Measurements from ENCODE around the gene EEFSEC. TPM values are rescaled to one million over a fixed set of nuclear protein-coding genes. Genes with fewer than 3 reads are reported as not detected.

Gene EEFSEC
- total RNA-seq, 4 donors from 2014 or later, result 11.7 to 23.0 (median 14.9) TPM

DNA sequence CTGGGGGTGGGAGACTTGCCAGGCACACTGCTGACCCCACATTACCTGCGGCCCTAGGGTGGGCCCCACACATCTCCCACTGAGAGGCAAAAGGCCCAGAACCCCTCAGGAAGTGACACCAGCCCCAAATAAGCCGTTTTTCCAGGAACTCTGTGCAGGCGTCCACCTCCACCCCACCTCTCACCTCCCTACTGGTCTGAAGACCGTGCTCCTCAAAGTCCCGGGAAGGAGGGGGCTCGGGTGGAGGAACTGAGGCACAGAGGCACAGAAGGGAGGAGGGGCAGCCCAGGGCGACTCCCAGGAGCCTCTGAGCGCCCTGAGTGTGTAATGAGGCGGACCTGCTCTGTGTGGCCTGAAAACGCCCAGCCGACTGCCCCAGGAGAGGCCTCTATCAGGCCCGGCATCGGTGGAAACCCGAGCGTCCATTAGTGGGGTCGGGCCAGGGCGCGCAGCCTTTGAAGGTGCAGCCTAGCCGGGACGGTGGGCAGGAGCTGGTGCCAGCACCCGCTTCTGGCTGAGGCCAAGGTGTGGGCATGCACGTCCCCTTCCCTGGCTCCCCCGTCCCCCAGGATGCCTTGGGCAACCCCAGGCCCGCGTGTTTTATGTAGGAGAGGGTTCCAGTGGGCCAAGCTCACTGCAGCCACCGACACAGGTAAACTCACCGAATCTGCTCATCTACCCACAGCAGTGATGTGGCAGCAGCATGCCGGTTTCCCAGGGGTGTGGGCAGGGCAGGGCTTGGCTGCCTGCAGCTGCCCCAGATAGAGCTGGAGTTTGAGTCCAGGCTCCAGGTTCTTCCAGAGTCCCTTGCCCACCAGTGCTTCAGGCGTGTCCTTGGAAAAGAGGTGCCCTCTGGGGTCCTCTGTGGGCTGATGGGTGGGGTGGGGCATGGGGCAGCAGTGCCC is 257.6 kb downstream of the EEFSEC start:
- DNase-seq (ENCODE audit: low spot score), result no peak
- ATAC-seq (ENCODE audit: low FRiP score), result no peak
- TF ChIP-seq, protein P1, sequence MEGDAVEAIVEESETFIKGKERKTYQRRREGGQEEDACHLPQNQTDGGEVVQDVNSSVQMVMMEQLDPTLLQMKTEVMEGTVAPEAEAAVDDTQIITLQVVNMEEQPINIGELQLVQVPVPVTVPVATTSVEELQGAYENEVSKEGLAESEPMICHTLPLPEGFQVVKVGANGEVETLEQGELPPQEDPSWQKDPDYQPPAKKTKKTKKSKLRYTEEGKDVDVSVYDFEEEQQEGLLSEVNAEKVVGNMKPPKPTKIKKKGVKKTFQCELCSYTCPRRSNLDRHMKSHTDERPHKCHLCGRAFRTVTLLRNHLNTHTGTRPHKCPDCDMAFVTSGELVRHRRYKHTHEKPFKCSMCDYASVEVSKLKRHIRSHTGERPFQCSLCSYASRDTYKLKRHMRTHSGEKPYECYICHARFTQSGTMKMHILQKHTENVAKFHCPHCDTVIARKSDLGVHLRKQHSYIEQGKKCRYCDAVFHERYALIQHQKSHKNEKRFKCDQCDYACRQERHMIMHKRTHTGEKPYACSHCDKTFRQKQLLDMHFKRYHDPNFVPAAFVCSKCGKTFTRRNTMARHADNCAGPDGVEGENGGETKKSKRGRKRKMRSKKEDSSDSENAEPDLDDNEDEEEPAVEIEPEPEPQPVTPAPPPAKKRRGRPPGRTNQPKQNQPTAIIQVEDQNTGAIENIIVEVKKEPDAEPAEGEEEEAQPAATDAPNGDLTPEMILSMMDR (IDR thresholded peaks at IDR 0.05), result no peak

DNA sequence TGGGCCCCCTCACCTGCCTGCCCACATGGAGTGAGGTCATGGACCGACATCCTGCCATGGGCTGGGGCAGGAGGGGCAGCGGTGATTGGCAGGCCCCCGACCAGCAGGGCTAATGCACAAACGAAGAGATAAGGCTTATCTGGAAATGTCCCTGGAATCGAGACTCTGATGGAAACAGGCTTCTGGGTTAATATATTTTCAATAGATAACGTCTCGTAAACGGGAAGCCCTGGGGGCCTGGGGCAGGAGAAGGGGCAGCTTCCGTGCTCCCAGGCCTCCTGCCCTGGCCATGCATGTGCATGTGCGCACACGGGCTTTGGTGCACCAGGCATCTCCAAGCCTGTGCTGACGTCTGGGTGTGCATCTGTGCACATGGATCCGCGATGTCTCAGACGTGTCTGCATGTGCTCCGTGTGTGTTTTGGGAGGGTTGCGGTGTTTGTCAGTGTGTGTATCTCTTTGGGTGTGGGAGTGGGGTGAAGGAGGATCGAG is 258.3 kb downstream of the EEFSEC start:
- TF ChIP-seq, protein P1 (IDR thresholded peaks at IDR 0.05), result no peak
- DNase-seq (ENCODE audit: low spot score) (no peak), ATAC-seq (ENCODE audit: low FRiP score) (no peak)

DNA sequence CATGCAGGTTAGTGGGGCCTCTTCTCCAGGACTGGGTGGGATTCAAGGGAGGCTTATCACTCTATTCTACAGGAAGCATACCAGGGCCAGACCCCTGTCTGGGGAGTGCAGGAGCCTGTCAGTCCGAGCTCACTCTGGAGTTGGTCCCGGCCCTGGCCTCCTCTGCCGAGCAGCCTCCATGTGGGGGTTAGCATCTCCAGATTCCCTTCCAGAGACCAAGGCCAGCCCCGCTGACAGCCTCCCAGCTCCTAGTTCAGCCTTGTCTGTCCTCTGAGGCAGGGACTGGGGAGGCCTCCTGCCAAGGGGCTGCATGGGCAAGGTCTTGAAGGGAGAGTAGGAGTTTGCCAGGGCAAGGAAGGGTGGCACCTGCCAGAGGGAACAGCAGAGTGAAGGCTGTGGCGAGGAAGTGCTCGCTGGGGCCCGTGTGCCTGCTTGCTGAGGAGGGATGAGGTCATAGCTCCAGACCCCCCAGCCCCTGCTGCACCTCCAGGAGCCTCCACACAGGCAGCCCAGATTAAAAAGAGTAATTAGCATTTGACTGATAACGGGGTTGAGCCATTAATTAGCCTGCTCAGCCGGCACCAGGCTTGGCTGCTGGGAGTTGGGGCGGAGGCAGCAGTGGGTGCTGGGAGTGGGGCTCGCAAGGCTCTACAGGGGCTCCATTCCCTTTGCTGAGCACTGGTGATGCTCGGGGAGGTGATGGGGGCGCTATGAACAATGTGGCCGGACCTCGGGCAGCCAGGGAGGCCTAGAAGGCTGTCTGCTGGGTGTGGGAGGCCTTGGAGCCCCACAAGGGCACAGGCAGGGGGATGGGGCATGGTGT is 259.1 kb downstream of the EEFSEC start:
- no peak for ATAC-seq (ENCODE audit: low FRiP score)
- DNase-seq (ENCODE audit: low spot score), result no peak
- TF ChIP-seq, protein P1 (IDR thresholded peaks at IDR 0.05), result no peak

DNA sequence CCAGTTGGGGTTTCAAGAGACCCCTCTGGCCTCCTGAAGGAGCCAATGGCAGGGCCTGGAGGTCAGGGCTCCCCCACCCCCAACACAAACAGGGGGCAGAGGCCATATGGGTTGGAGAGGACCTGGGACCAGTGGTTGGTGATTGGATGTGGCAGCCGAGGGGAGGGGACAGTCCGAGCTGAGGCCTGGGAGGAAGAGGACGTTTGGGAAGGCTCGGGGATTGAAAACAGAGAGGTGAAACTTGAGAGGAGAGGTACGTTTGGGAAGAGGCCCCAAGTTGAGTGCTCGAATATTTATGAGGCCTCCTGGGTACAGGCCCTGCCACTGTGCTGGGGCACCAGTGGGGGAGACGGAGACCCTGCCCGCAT is 259.7 kb downstream of the EEFSEC start:
- TF ChIP-seq, protein P1 (IDR thresholded peaks at IDR 0.05), result no peak

DNA sequence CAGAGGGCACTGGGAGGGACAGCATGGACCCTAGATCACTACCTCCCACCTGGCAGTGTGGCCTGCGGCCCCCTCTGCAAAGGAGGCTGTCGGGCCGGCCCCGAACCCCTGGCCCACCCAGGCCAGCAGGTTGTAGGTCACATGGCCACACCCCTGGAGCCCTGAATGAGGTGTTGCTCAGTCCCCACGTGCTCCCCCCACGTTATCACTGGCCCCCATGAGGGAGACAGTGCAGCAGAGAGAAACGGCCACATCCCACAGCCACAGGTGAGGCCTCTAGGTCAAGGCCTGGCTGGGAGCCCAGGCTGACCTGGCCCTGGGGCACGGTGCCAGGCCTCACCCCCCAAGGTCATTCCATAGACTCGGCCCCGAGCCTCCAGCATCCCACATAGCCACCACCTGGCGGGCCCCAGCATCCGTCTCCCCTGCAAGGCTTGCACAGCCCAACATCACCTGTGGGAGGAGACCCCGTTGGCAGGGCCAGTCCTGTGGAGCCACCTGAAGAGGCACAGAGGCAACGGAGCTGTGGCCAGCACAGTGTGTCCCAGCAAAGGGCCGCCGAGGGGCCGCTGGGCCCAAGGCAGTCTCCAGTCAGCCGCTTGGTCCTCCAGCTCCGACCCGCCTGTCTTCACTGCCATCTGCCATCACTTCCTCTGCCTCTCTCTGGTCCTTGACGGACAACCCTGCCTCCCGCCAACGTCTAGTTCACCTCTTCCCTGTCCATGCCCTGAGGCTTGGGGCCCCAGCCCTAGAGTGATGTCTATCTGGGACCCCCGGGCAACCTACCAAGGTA is 260.3 kb downstream of the EEFSEC start:
- no peak for DNase-seq (ENCODE audit: low spot score)
- no peak for ATAC-seq (ENCODE audit: low FRiP score)
- TF ChIP-seq, protein P1 (IDR thresholded peaks at IDR 0.05), result no peak

More for the DNA sequence above, 259.7 kb downstream of the EEFSEC start:
- no peak for ATAC-seq (ENCODE audit: low FRiP score)
- DNase-seq (ENCODE audit: low spot score), result no peak

DNA sequence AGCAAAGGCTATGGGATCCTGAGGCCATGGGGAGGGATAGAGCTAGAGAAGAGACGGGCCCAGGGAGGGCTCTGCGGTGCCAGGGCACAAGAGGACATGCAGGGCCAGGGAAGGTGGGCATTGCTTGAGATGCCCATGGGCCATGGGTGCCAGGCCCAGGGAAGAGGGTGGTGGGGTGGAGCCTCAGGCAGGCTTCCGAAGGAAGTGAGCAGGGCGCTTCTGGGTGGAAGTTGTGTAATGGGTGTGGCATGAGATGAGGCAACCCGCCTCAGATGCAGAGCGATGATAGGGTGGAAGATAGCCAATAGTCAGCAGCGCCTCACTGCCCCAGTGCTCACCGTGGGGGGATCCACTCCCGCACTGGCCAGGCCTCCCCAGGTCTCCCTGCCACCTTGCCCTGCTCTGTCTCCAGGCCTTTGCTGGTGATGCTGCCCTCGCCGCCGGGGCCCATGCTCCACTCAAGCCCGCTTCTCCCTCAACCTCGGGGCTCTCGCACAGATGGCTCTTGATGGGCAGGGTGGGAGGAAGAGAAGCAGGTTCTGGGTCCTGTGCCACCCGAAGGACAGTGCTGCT is 262.0 kb downstream of the EEFSEC start:
- TF ChIP-seq, protein P1 (IDR thresholded peaks at IDR 0.05), result no peak
- no peak for DNase-seq (ENCODE audit: low spot score)
- no peak for ATAC-seq (ENCODE audit: low FRiP score)
